ENCODE results near the gene ADAMTS7.

ADAMTS7 gene

GRCh38 chr15:78712797-78713515 is 98.3 kb downstream of the ADAMTS7 start:
- no peak for TF ChIP-seq CTCF (IDR thresholded peaks at IDR 0.05; ENCODE audit: insufficient read depth, low read depth, low read length, missing control alignments)
- no peak for DNase-seq (ENCODE audit: low read depth)
- no peak overlapping the region for H3K4me3 ChIP-seq (ENCODE audit: low read length)

GRCh38 chr15:78711638-78712037 is 99.6 kb downstream of the ADAMTS7 start:
- DNase-seq (ENCODE audit: low read depth): no peak
- H3K4me3 ChIP-seq (ENCODE audit: low read length): no peak overlapping the region
- TF ChIP-seq CTCF (IDR thresholded peaks at IDR 0.05; ENCODE audit: insufficient read depth, low read depth, low read length, missing control alignments): no peak

- H3K4me3 ChIP-seq (ENCODE audit: low read length): no peak overlapping the region
- peak; percentile 84 for TF ChIP-seq CTCF (IDR thresholded peaks at IDR 0.05; ENCODE audit: insufficient read depth, low read depth, low read length, missing control alignments)
- DNase-seq (ENCODE audit: low read depth): peak; percentile 47
Measured at GRCh38 chr15:78709263-78709882, 101.9 kb downstream of the ADAMTS7 start.

All from epithelial cell of esophagus (primary cell).